Activated naive CD8-positive, alpha-beta T cell treated with anti-CD3 and anti-CD28 coated beads for 36 hours (primary cell): ENCODE results near the gene RUNX2. TPM values are rescaled to one million over a fixed set of nuclear protein-coding genes. Genes with fewer than 3 reads are reported as not detected.

ENCODE experiments used
- DNase-seq: peaks from one replicate; pipeline ENCODE4 v3.0.0; 2021
- H3K27ac Mint-ChIP-seq: one replicate; pipeline ENCODE4 v1.8.0; 2022; ENCODE audit warnings: mild to moderate bottlenecking, moderate library complexity, mixed read lengths
- H3K27me3 Mint-ChIP-seq: one replicate; pipeline ENCODE4 v1.8.0; 2022; ENCODE audit warnings: mild to moderate bottlenecking, mixed read lengths
- H3K36me3 Mint-ChIP-seq: one replicate; pipeline ENCODE4 v1.8.0; 2021; ENCODE audit warnings: mild to moderate bottlenecking, mixed read lengths
- H3K4me1 Mint-ChIP-seq: one replicate; pipeline ENCODE4 v1.8.0; 2021; ENCODE audit warnings: mixed read lengths
- H3K4me3 Mint-ChIP-seq: one replicate; pipeline ENCODE4 v1.8.0; 2022; ENCODE audit warnings: mild to moderate bottlenecking, moderate library complexity, mixed read lengths
- H3K9me3 Mint-ChIP-seq: one replicate; pipeline ENCODE4 v1.8.0; 2022; ENCODE audit warnings: mixed read lengths
- total RNA-seq, 2 experiments: library from RNA; stranded (reverse); gene quantifications; one replicate each; pipeline ENCODE4 v1.2.3, GENCODE V29; 2021

Gene RUNX2
- total RNA-seq, 2 experiments from 2014 or later = 4.8 to 5.8 TPM

- H3K4me3 Mint-ChIP-seq = no peak overlapping the region
- H3K9me3 Mint-ChIP-seq = peaks cover 1% of the 10 kb centered on the region
- H3K27ac Mint-ChIP-seq = no peak overlapping the region
- DNase-seq = no peak
- peaks cover 20% of the 10 kb centered on the region for H3K36me3 Mint-ChIP-seq
- no peaks in the 10 kb centered on the region for H3K27me3 Mint-ChIP-seq
- H3K4me1 Mint-ChIP-seq = no peaks in the 10 kb centered on the region
These were observed 204.6 kb downstream of the RUNX2 start for GRCh38 chr6:45532721-45533210.

GRCh38 chr6:45533386-45533785 lies 205.3 kb downstream of the RUNX2 start:
- Mint-ChIP-seq H3K27me3 (no peaks in the 10 kb centered on the region), H3K36me3 (peaks cover 15% of the 10 kb centered on the region), H3K4me1 (no peaks in the 10 kb centered on the region), H3K27ac (no peak overlapping the region), H3K4me3 (no peak overlapping the region), H3K9me3 (no peaks in the 10 kb centered on the region)
- DNase-seq = no peak

GRCh38 chr6:45535933-45536332 lies 207.8 kb downstream of the RUNX2 start:
- Mint-ChIP-seq H3K27me3 (no peaks in the 10 kb centered on the region), H3K36me3 (peaks cover 12% of the 10 kb centered on the region), H3K4me3 (no peak overlapping the region), H3K9me3 (no peaks in the 10 kb centered on the region), H3K4me1 (peaks cover 4% of the 10 kb centered on the region), H3K27ac (no peak overlapping the region)
- DNase-seq = no peak

GRCh38 chr6:45537539-45537938 lies 209.4 kb downstream of the RUNX2 start:
- Mint-ChIP-seq H3K4me3 (no peak overlapping the region), H3K9me3 (no peaks in the 10 kb centered on the region), H3K4me1 (peaks cover 4% of the 10 kb centered on the region), H3K27ac (no peak overlapping the region), H3K27me3 (no peaks in the 10 kb centered on the region), H3K36me3 (peaks cover 16% of the 10 kb centered on the region)
- DNase-seq = no peak

- H3K9me3 Mint-ChIP-seq = no peaks in the 10 kb centered on the region
- H3K4me3 Mint-ChIP-seq = no peak overlapping the region
- no peak for DNase-seq
- peaks cover 9% of the 10 kb centered on the region for H3K4me1 Mint-ChIP-seq
- H3K27me3 Mint-ChIP-seq = no peaks in the 10 kb centered on the region
- no peak overlapping the region for H3K27ac Mint-ChIP-seq
- peaks cover 14% of the 10 kb centered on the region for H3K36me3 Mint-ChIP-seq
These were observed 210.8 kb downstream of the RUNX2 start for GRCh38 chr6:45538641-45539547.

- H3K4me3 Mint-ChIP-seq = no peak overlapping the region
- no peak overlapping the region for H3K27ac Mint-ChIP-seq
- DNase-seq = no peak
- H3K4me1 Mint-ChIP-seq = peaks cover 9% of the 10 kb centered on the region
- no peaks in the 10 kb centered on the region for H3K27me3 Mint-ChIP-seq
- no peaks in the 10 kb centered on the region for H3K9me3 Mint-ChIP-seq
- peaks cover 13% of the 10 kb centered on the region for H3K36me3 Mint-ChIP-seq
These were observed 212.3 kb downstream of the RUNX2 start for GRCh38 chr6:45540375-45540920.

- DNase-seq = no peak
- H3K4me3 Mint-ChIP-seq = no peak overlapping the region
- H3K4me1 Mint-ChIP-seq = peaks cover 9% of the 10 kb centered on the region
- no peaks in the 10 kb centered on the region for H3K27me3 Mint-ChIP-seq
- peaks cover 9% of the 10 kb centered on the region for H3K36me3 Mint-ChIP-seq
- H3K9me3 Mint-ChIP-seq = no peaks in the 10 kb centered on the region
- H3K27ac Mint-ChIP-seq = no peak overlapping the region
These were observed 213.8 kb downstream of the RUNX2 start for GRCh38 chr6:45541934-45542333.

- H3K36me3 Mint-ChIP-seq = peaks cover 17% of the 10 kb centered on the region
- DNase-seq = no peak
- no peaks in the 10 kb centered on the region for H3K27me3 Mint-ChIP-seq
- H3K4me1 Mint-ChIP-seq = peaks cover 10% of the 10 kb centered on the region
- no peak overlapping the region for H3K27ac Mint-ChIP-seq
- no peaks in the 10 kb centered on the region for H3K9me3 Mint-ChIP-seq
- H3K4me3 Mint-ChIP-seq = no peak overlapping the region
These were observed 215.4 kb downstream of the RUNX2 start for GRCh38 chr6:45543298-45544235.

GRCh38 chr6:45545416-45545815 lies 217.3 kb downstream of the RUNX2 start:
- DNase-seq = no peak
- peaks cover 17% of the 10 kb centered on the region for H3K36me3 Mint-ChIP-seq
- no peak overlapping the region for H3K27ac Mint-ChIP-seq
- H3K4me3 Mint-ChIP-seq = no peak overlapping the region
- no peaks in the 10 kb centered on the region for H3K27me3 Mint-ChIP-seq
- peaks cover 11% of the 10 kb centered on the region for H3K4me1 Mint-ChIP-seq
- no peaks in the 10 kb centered on the region for H3K9me3 Mint-ChIP-seq

GRCh38 chr6:45548657-45549515 lies 220.8 kb downstream of the RUNX2 start:
- Mint-ChIP-seq H3K27ac (no peak overlapping the region), H3K9me3 (no peaks in the 10 kb centered on the region), H3K27me3 (no peaks in the 10 kb centered on the region), H3K4me3 (no peak overlapping the region), H3K36me3 (peaks cover 13% of the 10 kb centered on the region), H3K4me1 (peaks cover 7% of the 10 kb centered on the region)
- DNase-seq = no peak

- peaks cover 4% of the 10 kb centered on the region for H3K36me3 Mint-ChIP-seq
- peaks cover 8% of the 10 kb centered on the region for H3K4me1 Mint-ChIP-seq
- no peak for DNase-seq
- no peak overlapping the region for H3K27ac Mint-ChIP-seq
- H3K9me3 Mint-ChIP-seq = no peaks in the 10 kb centered on the region
- no peak overlapping the region for H3K4me3 Mint-ChIP-seq
- H3K27me3 Mint-ChIP-seq = no peaks in the 10 kb centered on the region
These were observed 224.4 kb downstream of the RUNX2 start for GRCh38 chr6:45552536-45552935.

- Mint-ChIP-seq H3K4me1 (peaks cover 9% of the 10 kb centered on the region), H3K9me3 (no peaks in the 10 kb centered on the region), H3K27me3 (no peaks in the 10 kb centered on the region), H3K4me3 (no peak overlapping the region), H3K36me3 (no peaks in the 10 kb centered on the region), H3K27ac (no peak overlapping the region)
- no peak for DNase-seq
These were observed 225.7 kb downstream of the RUNX2 start for GRCh38 chr6:45553730-45554344.

- H3K27me3 Mint-ChIP-seq = no peaks in the 10 kb centered on the region
- DNase-seq = no peak
- no peak overlapping the region for H3K27ac Mint-ChIP-seq
- H3K9me3 Mint-ChIP-seq = no peaks in the 10 kb centered on the region
- H3K4me1 Mint-ChIP-seq = peaks cover 14% of the 10 kb centered on the region
- H3K4me3 Mint-ChIP-seq = no peak overlapping the region
- H3K36me3 Mint-ChIP-seq = no peaks in the 10 kb centered on the region
These were observed 226.5 kb downstream of the RUNX2 start for GRCh38 chr6:45554591-45554990.
